Retinal pigment epithelial cell (primary cell): ENCODE data around the gene DOCK10.

Experiments
- DNase-seq: peaks from one replicate; pipeline ENCODE4 v3.0.0-alpha.2; 2010; ENCODE audit warnings: low read depth
- H3K4me3 ChIP-seq: 2 replicates; pipeline ENCODE4 v1.5.1; 2011; ENCODE audit warnings: mild to moderate bottlenecking, low read length, control low read depth, moderate library complexity
- CTCF ChIP-seq: conservative IDR thresholded peaks from 2 replicates; pipeline ENCODE4 v1.5.1; 2011; ENCODE audit warnings: low read depth, low read length, control low read depth, inconsistent platforms

Gene DOCK10

GRCh38 chr2:224940618-224941017 is 101.7 kb downstream of the DOCK10 start:
- H3K4me3 ChIP-seq = no peak overlapping the region
- TF ChIP-seq CTCF = no peak
- DNase-seq = no peak

GRCh38 chr2:224938651-224939182 is 103.6 kb downstream of the DOCK10 start:
- TF ChIP-seq CTCF = no peak
- DNase-seq = peak; percentile 40
- H3K4me3 ChIP-seq = no peak overlapping the region

- no peak for DNase-seq
- no peak overlapping the region for H3K4me3 ChIP-seq
- TF ChIP-seq CTCF = no peak
Observed at GRCh38 chr2:224937887-224938286, 104.4 kb downstream of the DOCK10 start.

- no peak for DNase-seq
- no peak overlapping the region for H3K4me3 ChIP-seq
- TF ChIP-seq CTCF = no peak
Observed at GRCh38 chr2:224934526-224935188, 107.6 kb downstream of the DOCK10 start.

- no peak for TF ChIP-seq CTCF
- H3K4me3 ChIP-seq = no peak overlapping the region
- no peak for DNase-seq
Observed at GRCh38 chr2:224933431-224933830, 108.8 kb downstream of the DOCK10 start.

GRCh38 chr2:224932522-224932921 is 109.7 kb downstream of the DOCK10 start:
- DNase-seq = no peak
- no peak overlapping the region for H3K4me3 ChIP-seq
- TF ChIP-seq CTCF = no peak

- no peak for TF ChIP-seq CTCF
- H3K4me3 ChIP-seq = no peak overlapping the region
- no peak for DNase-seq
Observed at GRCh38 chr2:224931956-224932355, 110.3 kb downstream of the DOCK10 start.
